ENCODE measurements around the gene ALKBH4.

- TF ChIP-seq ZNF70 (CRISPR knock-in tag; IDR thresholded peaks at IDR 0.05) (no peak), ZC3H10 (CRISPR knock-in tag; IDR thresholded peaks at IDR 0.05) (0 out of 2 replicates have a peak, but pooled peaks have one; percentile 9)
Measured at GRCh38 chr7:102451371-102452054, 13.2 kb downstream of the ALKBH4 start.

All from SK-N-SH treated with all-trans-retinoic acid at 6 μM for 48 hours (cell line).